GM12865 (cell line): ENCODE data around the gene SORL1.

Source experiments
- DNase-seq: peaks from one replicate; pipeline ENCODE4 v3.0.0; 2010; ENCODE audit warnings: low read depth
- H3K4me3 ChIP-seq: 2 replicates; pipeline ENCODE4 v1.5.1; 2011; ENCODE audit warnings: mild to moderate bottlenecking, low read depth, low read length, control low read depth
- TF ChIP-seq, protein P1 (sequence below): IDR thresholded peaks from 2 replicates; pipeline ENCODE4 v1.5.1; 2011; ENCODE audit warnings: low read length, control low read depth, low read depth, inconsistent platforms; ENCODE audit not compliant: insufficient read depth; ENCODE audit errors: missing control alignments

The SORL1 gene

DNA sequence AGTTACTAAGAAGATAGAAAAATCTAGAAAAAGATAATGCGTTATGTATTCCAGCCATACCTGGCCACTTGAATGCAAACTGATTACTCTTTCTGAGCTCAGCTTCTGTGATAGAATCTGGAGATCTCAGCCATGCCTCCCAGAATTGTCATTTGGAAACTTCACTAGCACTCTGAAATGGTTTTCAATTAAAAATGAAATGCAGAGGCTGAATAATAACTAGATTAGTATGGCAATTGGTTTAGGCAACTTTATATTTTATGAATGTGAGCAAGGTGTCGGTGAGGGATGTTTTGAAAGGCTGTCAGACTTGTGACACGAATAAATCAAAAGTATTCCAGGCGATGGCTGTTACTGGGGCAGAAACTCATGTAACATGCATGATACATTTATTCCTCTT is 129.5 kb downstream of the SORL1 start:
- no peak for DNase-seq
- H3K4me3 ChIP-seq = no peak overlapping the region
- TF ChIP-seq, protein P1, sequence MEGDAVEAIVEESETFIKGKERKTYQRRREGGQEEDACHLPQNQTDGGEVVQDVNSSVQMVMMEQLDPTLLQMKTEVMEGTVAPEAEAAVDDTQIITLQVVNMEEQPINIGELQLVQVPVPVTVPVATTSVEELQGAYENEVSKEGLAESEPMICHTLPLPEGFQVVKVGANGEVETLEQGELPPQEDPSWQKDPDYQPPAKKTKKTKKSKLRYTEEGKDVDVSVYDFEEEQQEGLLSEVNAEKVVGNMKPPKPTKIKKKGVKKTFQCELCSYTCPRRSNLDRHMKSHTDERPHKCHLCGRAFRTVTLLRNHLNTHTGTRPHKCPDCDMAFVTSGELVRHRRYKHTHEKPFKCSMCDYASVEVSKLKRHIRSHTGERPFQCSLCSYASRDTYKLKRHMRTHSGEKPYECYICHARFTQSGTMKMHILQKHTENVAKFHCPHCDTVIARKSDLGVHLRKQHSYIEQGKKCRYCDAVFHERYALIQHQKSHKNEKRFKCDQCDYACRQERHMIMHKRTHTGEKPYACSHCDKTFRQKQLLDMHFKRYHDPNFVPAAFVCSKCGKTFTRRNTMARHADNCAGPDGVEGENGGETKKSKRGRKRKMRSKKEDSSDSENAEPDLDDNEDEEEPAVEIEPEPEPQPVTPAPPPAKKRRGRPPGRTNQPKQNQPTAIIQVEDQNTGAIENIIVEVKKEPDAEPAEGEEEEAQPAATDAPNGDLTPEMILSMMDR = no peak

DNA sequence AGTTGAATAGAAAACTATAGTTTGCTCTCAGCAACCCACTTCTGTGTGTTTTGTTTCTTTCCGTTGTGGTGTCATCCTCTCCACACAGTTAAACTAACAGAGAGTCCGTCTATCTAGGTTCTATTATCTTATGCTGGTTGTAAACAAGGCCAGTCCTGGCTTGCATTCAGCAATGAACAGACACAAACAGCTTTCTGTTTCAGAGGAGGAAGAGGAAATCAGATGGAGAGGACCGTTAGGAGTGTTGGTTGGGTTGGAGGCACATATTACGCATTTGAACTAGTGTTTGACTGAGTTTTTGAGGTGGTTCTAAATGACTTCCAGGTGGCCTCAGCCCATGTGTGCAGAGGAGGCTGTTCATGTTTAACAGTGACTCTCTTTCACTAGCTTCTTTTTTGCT is 130.2 kb downstream of the SORL1 start:
- H3K4me3 ChIP-seq = no peak overlapping the region
- TF ChIP-seq, protein P1 = no peak
- no peak for DNase-seq

DNA sequence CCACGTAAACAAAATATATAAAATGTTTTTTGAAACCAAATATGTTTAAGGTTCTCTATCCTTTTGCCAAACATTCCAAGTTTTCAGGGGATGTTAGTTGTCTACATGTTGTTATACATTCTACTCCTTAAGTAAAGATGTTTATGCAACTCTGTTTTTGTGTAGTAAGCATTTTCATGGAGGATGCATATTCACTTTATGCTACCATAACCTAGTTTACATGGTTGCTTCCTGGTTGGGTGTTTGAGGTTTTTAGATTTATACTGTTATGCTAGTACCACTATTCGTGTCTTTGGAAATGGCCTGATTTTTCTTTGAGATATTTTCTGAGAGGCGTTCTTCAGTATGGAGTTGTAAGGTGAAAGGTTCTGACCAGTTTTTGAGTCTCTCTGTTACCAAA is 131.7 kb downstream of the SORL1 start:
- TF ChIP-seq, protein P1 = no peak
- H3K4me3 ChIP-seq = no peak overlapping the region
- DNase-seq = no peak

DNA sequence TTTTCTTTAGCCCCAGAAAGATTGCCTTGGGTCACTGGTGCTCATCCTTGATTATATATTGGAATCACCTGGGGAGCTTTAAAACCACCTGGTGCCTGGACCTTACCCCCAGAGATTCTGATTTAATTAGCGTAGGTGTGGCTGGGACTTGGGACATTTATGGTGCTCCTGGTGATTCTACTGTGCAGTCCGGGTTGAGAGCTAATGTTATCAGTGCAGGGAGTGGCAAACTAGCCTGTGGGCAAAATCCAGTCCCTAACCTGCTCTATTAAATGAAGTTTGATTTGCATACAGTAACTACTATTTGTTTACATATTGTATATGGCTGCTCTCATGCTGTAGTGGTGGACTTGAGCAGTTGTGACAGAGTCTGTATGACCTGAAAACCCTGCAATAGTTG is 134.6 kb downstream of the SORL1 start:
- DNase-seq = no peak
- TF ChIP-seq, protein P1 = no peak
- no peak overlapping the region for H3K4me3 ChIP-seq

DNA sequence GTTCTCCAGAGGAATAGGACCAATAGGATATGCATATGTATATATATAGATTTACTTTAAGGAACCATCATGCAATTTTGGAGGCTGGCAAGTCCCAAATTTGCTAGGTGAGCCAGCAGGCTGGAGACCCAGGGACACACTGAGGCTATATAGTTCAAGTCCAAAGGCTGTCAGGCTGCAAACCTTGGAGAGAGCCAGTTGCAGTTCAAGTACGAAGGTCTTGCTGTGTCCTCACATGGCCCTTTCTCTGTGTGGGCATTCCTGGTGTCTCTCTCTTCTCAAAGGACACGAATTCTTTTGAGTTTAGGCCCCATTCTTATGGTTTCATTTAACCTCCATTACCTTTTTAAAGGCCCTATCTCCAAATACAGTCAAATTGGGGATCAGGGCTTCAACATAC is 135.1 kb downstream of the SORL1 start:
- no peak overlapping the region for H3K4me3 ChIP-seq
- TF ChIP-seq, protein P1 = no peak
- no peak for DNase-seq

DNA sequence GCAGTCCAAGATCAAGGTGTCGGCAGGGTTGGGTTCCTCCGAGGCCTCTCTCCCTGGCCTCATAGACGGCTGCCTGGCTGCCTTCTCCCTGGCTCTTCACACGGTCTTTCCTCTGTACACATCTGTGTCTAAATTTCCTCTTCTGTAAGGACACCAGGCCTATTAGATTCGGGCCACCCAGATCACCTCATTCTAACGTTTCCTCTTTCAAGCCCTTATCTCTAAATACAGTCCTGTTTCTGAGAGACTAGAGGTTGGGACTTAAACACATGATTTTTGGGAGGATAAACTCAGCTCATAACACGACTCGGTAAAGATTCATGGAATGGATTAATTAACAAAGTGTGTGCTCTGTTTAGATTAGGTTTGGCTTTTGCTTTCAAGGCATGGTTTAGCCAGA is 136.6 kb downstream of the SORL1 start:
- no peak for DNase-seq
- TF ChIP-seq, protein P1 = no peak
- H3K4me3 ChIP-seq = no peak overlapping the region

DNA sequence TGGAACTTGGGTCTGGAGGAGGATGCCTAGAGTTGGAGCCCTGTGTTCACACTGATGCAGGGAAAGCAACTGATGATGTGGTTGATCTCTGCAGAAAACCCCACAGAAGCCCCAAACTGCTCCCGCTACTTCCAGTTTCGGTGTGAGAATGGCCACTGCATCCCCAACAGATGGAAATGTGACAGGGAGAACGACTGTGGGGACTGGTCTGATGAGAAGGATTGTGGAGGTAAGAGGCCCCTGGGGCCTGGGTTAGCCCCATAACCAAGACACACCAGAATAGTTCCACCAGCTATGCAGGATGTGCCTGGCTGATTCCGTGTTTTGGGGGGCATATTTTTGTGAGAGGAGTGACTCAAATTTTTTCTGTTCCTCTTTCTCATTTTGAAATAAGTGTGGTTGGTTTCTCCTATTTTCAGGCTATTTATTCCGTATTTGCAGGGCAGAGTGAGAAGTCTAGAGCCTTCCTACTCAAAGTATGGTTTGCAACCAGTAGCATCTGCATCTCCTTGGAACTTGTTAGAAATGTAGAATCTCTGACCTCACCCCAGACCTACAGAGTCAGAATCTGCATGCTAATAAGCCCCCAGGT is 137.9 kb downstream of the SORL1 start:
- peak; percentile 93 for DNase-seq
- TF ChIP-seq, protein P1 = no peak
- no peak overlapping the region for H3K4me3 ChIP-seq
